ENCODE data around the gene ACOT6. TPM values are rescaled to one million over a fixed set of nuclear protein-coding genes. Genes with fewer than 3 reads are reported as not detected.

ACOT6 gene
- polyA plus RNA-seq, 1 of the 3 experiments (the other 2 are of a cell fraction): not detected

- no peak for TF ChIP-seq IRF3 (IDR thresholded peaks at IDR 0.05; ENCODE audit: low read depth, low read length)
- no peak for TF ChIP-seq FOXJ3 (CRISPR knock-in tag; IDR thresholded peaks at IDR 0.05)
- TF ChIP-seq GABPA (IDR thresholded peaks at IDR 0.05; ENCODE audit: low read depth): no peak
- no peak for TF ChIP-seq SIN3A (IDR thresholded peaks at IDR 0.05; ENCODE audit: borderline replicate concordance, low read depth, low read length)
- no peak for TF ChIP-seq MAX (IDR thresholded peaks at IDR 0.05; ENCODE audit: low read depth)
- TF ChIP-seq TAF1 (IDR thresholded peaks at IDR 0.05; ENCODE audit: borderline replicate concordance, low read depth, low read length): no peak
- TF ChIP-seq RAD21 (IDR thresholded peaks at IDR 0.05; ENCODE audit: low read length): no peak
- no peak for TF ChIP-seq RCOR1 (IDR thresholded peaks at IDR 0.05; ENCODE audit: low read length)
- TF ChIP-seq ZBTB33 (IDR thresholded peaks at IDR 0.05; ENCODE audit: borderline replicate concordance, low read depth): no peak
- no peak for TF ChIP-seq PBX3 (IDR thresholded peaks at IDR 0.05)
- TF ChIP-seq RXRA (IDR thresholded peaks at IDR 0.05; ENCODE audit: borderline replicate concordance, low read depth): no peak
- no peak for TF ChIP-seq RFX5 (IDR thresholded peaks at IDR 0.05; ENCODE audit: low read length)
- no peak for TF ChIP-seq FOSL2 (IDR thresholded peaks at IDR 0.05; ENCODE audit: borderline replicate concordance, low read depth)
- TF ChIP-seq MXI1 (IDR thresholded peaks at IDR 0.05; ENCODE audit: low read depth, low read length): no peak
Observed at GRCh38 chr14:73619524-73619923, 7.2 kb downstream of the ACOT6 start (continued).

GRCh38 chr14:73620268-73620667 lies 8.0 kb downstream of the ACOT6 start:
- H3K27me3 ChIP-seq (ENCODE audit: insufficient read depth): no peaks in the 10 kb centered on the region
- no peak overlapping the region for H3K4me2 ChIP-seq
- H3K9me3 ChIP-seq: no peaks in the 10 kb centered on the region
- 68% methylated on average over 10 of the region's 10 CpGs for WGBS (ENCODE audit: low lambda C conversion rate)
- H4K20me1 ChIP-seq (ENCODE audit: insufficient read depth): no peaks in the 10 kb centered on the region
- no peaks in the 10 kb centered on the region for H3K79me2 ChIP-seq (ENCODE audit: insufficient read depth)
- ChIA-PET CTCF (interaction anchor here (2.9 kb wide), 1 partner anchor 13 kb away, joined by 14 read pairs; no protein-coding TSS in a partner anchor), POLR2A (no interaction called here)
- no peaks in the 10 kb centered on the region for H3K4me1 ChIP-seq (ENCODE audit: control insufficient read depth in 1 of 2, insufficient read depth in 2 of 2, low read depth in 1 of 2, low read length in 1 of 2)
- H3K4me3 ChIP-seq (ENCODE audit: low read depth in 2 of 2, low read length in 1 of 2): no peak overlapping the region
- H3K27ac ChIP-seq (ENCODE audit: low read depth in 2 of 2, low read length in 1 of 2): no peak overlapping the region
- H3K9me2 ChIP-seq: no peaks in the 10 kb centered on the region
- no peak overlapping the region for H3K9ac ChIP-seq
- no peaks in the 10 kb centered on the region for H3K36me3 ChIP-seq (replicated peaks in 1 of 2; ENCODE audit: control insufficient read depth in 1 of 2, insufficient read depth in 2 of 2, low read length in 1 of 2)
- no peak for DNase-seq
- no peaks in the 10 kb centered on the region for H3F3A ChIP-seq (replicated peaks; ENCODE audit: insufficient read depth)
- H2AFZ ChIP-seq (ENCODE audit: low read depth): no peak overlapping the region
- TF ChIP-seq CHD2 (IDR thresholded peaks at IDR 0.05; ENCODE audit: low read length, partially characterized antibody) (no peak), MXI1 (IDR thresholded peaks at IDR 0.05; ENCODE audit: low read depth, low read length) (no peak), ELF1 (IDR thresholded peaks at IDR 0.05) (no peak), NRF1 (IDR thresholded peaks at IDR 0.05; ENCODE audit: low read depth, low read length) (no peak), TAF1 (IDR thresholded peaks at IDR 0.05; ENCODE audit: borderline replicate concordance, low read depth, low read length) (no peak), SMC3 (IDR thresholded peaks at IDR 0.05; ENCODE audit: low read depth, low read length) (no peak), EZH2phosphoT487 (IDR thresholded peaks at IDR 0.05; ENCODE audit: borderline replicate concordance, low read depth) (no peak), FOXJ3 (CRISPR knock-in tag; IDR thresholded peaks at IDR 0.05) (no peak), USF2 (IDR thresholded peaks at IDR 0.05; ENCODE audit: borderline replicate concordance, low read depth, low read length) (no peak), RFX5 (IDR thresholded peaks at IDR 0.05; ENCODE audit: low read length) (no peak), FOSL2 (IDR thresholded peaks at IDR 0.05; ENCODE audit: borderline replicate concordance, low read depth) (no peak), REST (IDR thresholded peaks at IDR 0.05; ENCODE audit: low read depth, low read length) (no peak), SIN3A (IDR thresholded peaks at IDR 0.05; ENCODE audit: borderline replicate concordance, low read depth, low read length) (no peak)
